Transverse colon (tissue), 4 donors: Measurements from ENCODE around the gene ALDH4A1. TPM values are rescaled to one million over a fixed set of nuclear protein-coding genes. Genes with fewer than 3 reads are reported as not detected.

Source experiments
- DNase-seq: peaks from one replicate; pipeline ENCODE4 v3.0.0-alpha.2; 2019
- H3K27ac ChIP-seq, 4 donors: fragments of 200-600 bp; sonication (generic); 2 replicates each; pipeline ENCODE4 v1.5.1; 2016 to 2018; ENCODE audit warnings: inconsistent platforms in 4 of 4
- H3K27me3 ChIP-seq: fragments of 200-600 bp; sonication (generic); 2 replicates; pipeline ENCODE4 v1.5.1; 2017; ENCODE audit warnings: inconsistent platforms
- H3K36me3 ChIP-seq, 4 donors: fragments of 200-600 bp; sonication (generic); 2 replicates each; pipeline ENCODE4 v1.5.1; 2017 to 2019; ENCODE audit warnings: inconsistent platforms in 4 of 4
- H3K4me1 ChIP-seq, 4 donors: fragments of 200-600 bp; sonication (generic); 2 replicates each; pipeline ENCODE4 v1.5.1; 2017 to 2020; ENCODE audit warnings: inconsistent platforms in 4 of 4
- H3K4me3 ChIP-seq, 4 donors: fragments of 200-600 bp; sonication (generic); 1 replicate in 1 of 4; 2 replicates in 3 of 4; pipeline versions ENCODE4 v1.5.1 to v1.6.1; 2017 to 2019; ENCODE audit warnings: inconsistent platforms in 4 of 4
- H3K9me3 ChIP-seq, 2 donors: fragments of 200-600 bp; sonication (generic); 2 replicates each; pipeline ENCODE4 v1.5.1; 2017 to 2019; ENCODE audit warnings: inconsistent platforms in 2 of 2
- EP300 ChIP-seq: sonication (generic); formaldehyde crosslinking; IDR thresholded peaks from one replicate; pipeline ENCODE4 v1.6.1; 2017; ENCODE audit warnings: antibody characterized with exemption, low read depth
- POLR2A ChIP-seq: fragments of 450-650 bp; IDR thresholded peaks from one replicate; pipeline ENCODE4 v1.6.1; 2016; ENCODE audit warnings: antibody characterized with exemption, mild to moderate bottlenecking, moderate library complexity
- POLR2AphosphoS5 ChIP-seq, 3 donors: sonication (generic); formaldehyde crosslinking; IDR thresholded peaks; one replicate each; pipeline ENCODE4 v1.6.1; 2016; ENCODE audit warnings: antibody characterized with exemption in 3 of 3
- WGBS, 2 donors: methylation state at CpG; one replicate each; pipeline ENCODE4 v1.1.5; 2018; ENCODE audit warnings: low coverage in 1 of 2; 5-methylcytosine and 5-hydroxymethylcytosine counted together
- in situ Hi-C, 4 donors: fragments of 200-750 bp; cut with MboI; loops; one replicate each; pipeline versions ENCODE4 v1.15.0 to v1.15.1; 2017; ENCODE audit warnings: low sequenced_read_pairs in 3 of 4, low pct_ligation_motif_present in 1 of 4, low pct_unique_long_range_greater_than_20kb in 1 of 4
- intact Hi-C: fragments of 100-400 bp; cut with DNase I; formaldehyde crosslinking; loops from one replicate; pipeline ENCODE4 v1.15.1; 2023; ENCODE audit warnings: low total_unique reads
- total RNA-seq, 4 donors: library from RNA; depleted of rRNA; stranded (reverse); fragments of >200 nt; gene quantifications; one replicate each; pipeline ENCODE4 v1.1.0, GENCODE V29; 2016
- TF ChIP-seq, protein P1 (sequence below), 5 experiments: fragments of 200-600 bp in 3 of 5; fragments of 450-650 bp in 2 of 5; sonication (generic) in 3 of 5; IDR thresholded peaks; 1 replicate in 2 of 5; 2 replicates in 3 of 5; pipeline ENCODE4 v1.5.1; 2016 to 2017; ENCODE audit warnings: antibody characterized with exemption in 5 of 5, inconsistent platforms in 3 of 5, mild to moderate bottlenecking in 2 of 5, moderate library complexity in 1 of 5

The ALDH4A1 gene
- total RNA-seq, 4 donors from 2014 or later, result 3.8 to 6.0 (median 4.8) TPM

DNA sequence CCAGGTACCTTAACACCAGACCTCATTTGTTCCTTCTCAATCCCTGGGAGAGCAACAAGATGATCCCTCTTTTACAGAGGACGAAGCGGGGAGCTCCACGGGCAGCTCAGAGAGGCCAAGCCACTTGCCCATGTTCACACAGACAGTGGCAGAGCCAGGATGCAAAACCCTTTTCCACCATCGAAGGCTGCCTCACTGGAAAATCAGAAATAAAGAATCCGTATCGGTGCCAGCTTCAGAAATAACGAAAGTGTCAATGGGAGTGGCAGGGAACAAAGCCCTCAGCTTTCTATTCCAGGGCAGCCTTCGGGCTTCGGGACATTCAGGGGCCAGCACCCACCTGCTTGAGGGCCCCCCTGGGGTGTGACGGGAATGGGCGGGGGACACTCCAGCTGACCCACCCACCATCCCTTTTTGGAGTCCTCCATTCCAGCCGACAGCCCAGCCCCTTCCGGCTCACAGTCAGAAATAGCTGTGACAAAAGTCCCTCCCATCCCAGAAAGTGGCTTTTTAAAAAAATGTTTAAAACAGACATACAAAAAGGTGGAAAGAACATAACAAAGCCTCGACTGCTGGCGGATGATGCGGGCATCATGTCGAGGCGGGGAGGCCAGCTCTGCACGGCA is 48.2 kb upstream of the ALDH4A1 start:
- in situ Hi-C loops, result no loop called here
- DNase-seq, result no peak
- Histone ChIP-seq H3K4me3 (peak overlapping the region in 3 of 4 donors; percentile 5 to 37 (median 25)), H3K36me3 (no peaks in the 10 kb centered on the region), H3K4me1 (peaks cover 34 to 85% (median 68%) of the 10 kb centered on the region in 4 donors), H3K9me3 (no peaks in the 10 kb centered on the region), H3K27ac (peak overlapping the region; percentile 83 to 91 (median 86)), H3K27me3 (no peaks in the 10 kb centered on the region)
- no peak for TF ChIP-seq POLR2AphosphoS5 (IDR thresholded peaks at IDR 0.05)
- TF ChIP-seq, protein P1, sequence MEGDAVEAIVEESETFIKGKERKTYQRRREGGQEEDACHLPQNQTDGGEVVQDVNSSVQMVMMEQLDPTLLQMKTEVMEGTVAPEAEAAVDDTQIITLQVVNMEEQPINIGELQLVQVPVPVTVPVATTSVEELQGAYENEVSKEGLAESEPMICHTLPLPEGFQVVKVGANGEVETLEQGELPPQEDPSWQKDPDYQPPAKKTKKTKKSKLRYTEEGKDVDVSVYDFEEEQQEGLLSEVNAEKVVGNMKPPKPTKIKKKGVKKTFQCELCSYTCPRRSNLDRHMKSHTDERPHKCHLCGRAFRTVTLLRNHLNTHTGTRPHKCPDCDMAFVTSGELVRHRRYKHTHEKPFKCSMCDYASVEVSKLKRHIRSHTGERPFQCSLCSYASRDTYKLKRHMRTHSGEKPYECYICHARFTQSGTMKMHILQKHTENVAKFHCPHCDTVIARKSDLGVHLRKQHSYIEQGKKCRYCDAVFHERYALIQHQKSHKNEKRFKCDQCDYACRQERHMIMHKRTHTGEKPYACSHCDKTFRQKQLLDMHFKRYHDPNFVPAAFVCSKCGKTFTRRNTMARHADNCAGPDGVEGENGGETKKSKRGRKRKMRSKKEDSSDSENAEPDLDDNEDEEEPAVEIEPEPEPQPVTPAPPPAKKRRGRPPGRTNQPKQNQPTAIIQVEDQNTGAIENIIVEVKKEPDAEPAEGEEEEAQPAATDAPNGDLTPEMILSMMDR (IDR thresholded peaks at IDR 0.05), result no peak
- no peak for TF ChIP-seq EP300
- no peak for TF ChIP-seq POLR2A
- intact Hi-C loops, result no loop called here
- 40 to 74% methylated on average over 6 to 19 of the region's 19 CpGs for WGBS, 2 donors

DNA sequence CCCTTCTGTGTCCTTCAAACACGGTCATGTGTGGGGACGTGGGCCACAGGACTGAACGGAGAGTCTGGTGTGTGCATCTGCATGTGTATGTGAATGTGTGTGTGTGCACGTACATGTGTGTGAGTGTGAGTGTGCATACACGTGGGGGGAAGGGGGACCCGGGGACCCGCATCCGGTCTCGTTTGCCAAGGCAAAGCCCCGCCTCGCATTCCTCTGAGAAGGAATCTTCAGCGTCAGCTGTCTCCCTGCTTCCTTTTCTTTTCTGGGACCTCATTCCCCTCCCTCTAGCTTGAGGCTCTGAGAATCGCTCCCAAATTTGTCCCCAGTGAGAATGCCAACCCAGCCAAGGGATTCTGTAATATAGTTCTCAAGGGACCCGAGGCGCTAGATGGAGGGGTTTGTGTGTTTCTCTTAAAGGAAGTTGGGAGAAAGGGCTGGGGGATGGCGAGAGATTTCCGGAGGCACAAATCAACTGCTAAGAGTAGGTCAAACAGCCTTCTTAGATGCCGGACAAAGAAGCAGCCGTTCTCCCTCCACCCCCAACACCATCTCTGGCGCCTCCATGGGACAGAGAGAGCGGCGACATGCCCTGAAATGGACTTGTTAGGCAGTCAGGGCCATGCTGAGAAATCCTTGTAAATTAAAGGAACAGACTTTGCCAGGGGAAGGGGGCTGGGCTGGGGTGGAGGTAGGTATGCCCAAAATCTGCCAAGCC is 47.5 kb upstream of the ALDH4A1 start:
- intact Hi-C loops (no loop called here), in situ Hi-C loops (no loop called here)
- Histone ChIP-seq H3K36me3 (no peaks in the 10 kb centered on the region), H3K9me3 (no peaks in the 10 kb centered on the region), H3K27me3 (no peaks in the 10 kb centered on the region), H3K27ac (peak overlapping the region; percentile 83 to 91 (median 86)), H3K4me3 (peak overlapping the region in 2 of 4 donors; percentile 25 to 37), H3K4me1 (peaks cover 41 to 85% (median 70%) of the 10 kb centered on the region in 4 donors)
- 35 to 43% methylated on average over 16 to 22 of the region's 22 CpGs for WGBS, 2 donors
- DNase-seq, result no peak
- TF ChIP-seq POLR2AphosphoS5 (IDR thresholded peaks at IDR 0.05), result peak in 2 of 3 donors; percentile 14 to 16
- TF ChIP-seq POLR2A, result no peak
- TF ChIP-seq, protein P1 (IDR thresholded peaks at IDR 0.05), result peak in 1 of 5 experiments; percentile 10
- no peak for TF ChIP-seq EP300

DNA sequence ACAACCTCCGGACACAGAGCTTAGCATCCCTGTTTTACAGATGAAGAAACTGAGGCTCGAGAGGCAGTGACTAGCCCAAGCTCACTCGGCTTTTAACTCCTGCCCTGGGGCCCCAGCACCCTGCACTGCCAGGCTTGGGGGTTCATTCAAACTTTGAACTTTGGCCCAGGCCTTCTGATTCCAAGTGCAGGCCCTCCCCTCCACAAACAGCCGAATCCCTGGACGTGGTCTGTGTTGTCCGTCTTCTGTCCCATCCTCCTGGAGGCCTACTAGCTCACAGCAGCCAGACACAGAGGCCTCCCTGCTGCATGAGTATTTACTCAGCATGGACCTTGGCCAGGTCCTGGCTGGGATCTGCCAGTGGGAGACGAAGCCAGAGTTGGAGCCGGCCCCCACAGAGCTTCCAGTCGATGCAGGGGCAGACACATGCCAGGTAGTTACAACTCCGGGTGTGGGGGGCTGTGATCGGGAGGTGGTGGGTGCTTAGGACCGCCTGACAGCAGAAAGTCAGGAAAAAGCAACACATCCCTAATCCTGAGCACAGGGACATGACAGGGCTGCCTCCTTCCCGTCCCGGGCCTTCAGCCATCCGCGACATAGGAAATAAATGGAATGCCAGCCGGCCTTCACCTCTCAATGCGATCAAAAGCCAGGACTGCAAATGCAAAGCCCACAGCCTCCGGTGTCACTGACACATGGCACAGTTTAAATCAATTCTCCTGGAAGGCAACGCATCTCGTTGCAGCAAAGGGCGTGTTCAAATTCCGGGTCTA is 46.7 kb upstream of the ALDH4A1 start:
- in situ Hi-C loops, result no loop called here
- DNase-seq, result no peak
- peak overlapping the region; percentile 83 to 91 (median 86) for H3K27ac ChIP-seq
- WGBS, 2 donors, result 54% methylated on average over 22 of the region's 23 CpGs; no CpG with 5 or more reads in 1 of the 2 donors
- intact Hi-C loops, result loop anchor here (1.0 kb wide), 1 partner anchor 28 kb away; no protein-coding TSS in a partner anchor
- peaks cover 46 to 85% (median 69%) of the 10 kb centered on the region in 4 donors for H3K4me1 ChIP-seq
- no peak for TF ChIP-seq POLR2A
- TF ChIP-seq, protein P1 (IDR thresholded peaks at IDR 0.05), result peak in 2 of 5 experiments; percentile 1 to 8
- H3K4me3 ChIP-seq, result peak overlapping the region in 1 of 4 donors; percentile 37
- H3K27me3 ChIP-seq, result no peaks in the 10 kb centered on the region
- no peaks in the 10 kb centered on the region for H3K36me3 ChIP-seq
- H3K9me3 ChIP-seq, result no peaks in the 10 kb centered on the region
